DND-41 (cell line): ENCODE measurements around the gene OAS2.

ENCODE experiments used
- CTCF ChIP-seq: IDR thresholded peaks from 2 replicates; pipeline ENCODE4 v1.5.1; 2012; ENCODE audit warnings: borderline replicate concordance, low read length, moderate library complexity, mild to moderate bottlenecking; ENCODE audit not compliant: poor library complexity, severe bottlenecking; ENCODE audit errors: extremely low read depth
- EZH2 ChIP-seq: IDR thresholded peaks from 3 replicates; pipeline ENCODE4 v1.6.1; 2012; ENCODE audit warnings: borderline replicate concordance, low read depth, mild to moderate bottlenecking, moderate library complexity, low read length, inconsistent platforms; ENCODE audit not compliant: severe bottlenecking

- no peak for TF ChIP-seq CTCF
- no peak for TF ChIP-seq EZH2
Observed at GRCh38 chr12:112947761-112948160, 30.6 kb upstream of the OAS2 start.
